Measurements from ENCODE around the gene KDR.

KDR gene

DNA sequence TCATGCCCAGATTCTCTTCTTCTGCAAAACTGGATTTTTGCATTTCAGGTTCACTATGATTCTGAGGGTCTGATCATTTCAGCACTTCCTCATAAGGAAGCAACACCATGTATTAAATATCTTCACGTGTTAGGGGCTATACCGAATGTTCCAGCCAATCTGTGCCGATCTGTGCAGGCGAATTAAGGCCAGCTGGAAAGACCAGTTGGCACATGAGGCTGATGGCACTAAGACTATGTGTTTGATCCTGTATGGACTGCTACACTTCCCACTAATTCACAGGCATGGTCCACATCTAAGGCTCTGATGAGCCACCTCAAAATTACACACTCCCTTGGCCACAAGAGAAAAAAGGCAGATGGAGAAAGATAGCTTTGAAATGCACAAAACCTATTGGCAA is 28.8 kb downstream of the KDR start:
- no peak overlapping the region for H3K9ac ChIP-seq (ENCODE audit: low read length)
- no peak overlapping the region for H3K4me3 ChIP-seq (ENCODE audit: low read depth, low read length, poor library complexity, severe bottlenecking)
- H3K4me1 ChIP-seq (ENCODE audit: insufficient read depth, low read length, severe bottlenecking): no peaks in the 10 kb centered on the region
- no peaks in the 10 kb centered on the region for H3K36me3 ChIP-seq (ENCODE audit: insufficient read depth, low read length)
- TF ChIP-seq EZH2 (IDR thresholded peaks at IDR 0.05; ENCODE audit: borderline replicate concordance, low read length): no peak
- TF ChIP-seq, protein P1, sequence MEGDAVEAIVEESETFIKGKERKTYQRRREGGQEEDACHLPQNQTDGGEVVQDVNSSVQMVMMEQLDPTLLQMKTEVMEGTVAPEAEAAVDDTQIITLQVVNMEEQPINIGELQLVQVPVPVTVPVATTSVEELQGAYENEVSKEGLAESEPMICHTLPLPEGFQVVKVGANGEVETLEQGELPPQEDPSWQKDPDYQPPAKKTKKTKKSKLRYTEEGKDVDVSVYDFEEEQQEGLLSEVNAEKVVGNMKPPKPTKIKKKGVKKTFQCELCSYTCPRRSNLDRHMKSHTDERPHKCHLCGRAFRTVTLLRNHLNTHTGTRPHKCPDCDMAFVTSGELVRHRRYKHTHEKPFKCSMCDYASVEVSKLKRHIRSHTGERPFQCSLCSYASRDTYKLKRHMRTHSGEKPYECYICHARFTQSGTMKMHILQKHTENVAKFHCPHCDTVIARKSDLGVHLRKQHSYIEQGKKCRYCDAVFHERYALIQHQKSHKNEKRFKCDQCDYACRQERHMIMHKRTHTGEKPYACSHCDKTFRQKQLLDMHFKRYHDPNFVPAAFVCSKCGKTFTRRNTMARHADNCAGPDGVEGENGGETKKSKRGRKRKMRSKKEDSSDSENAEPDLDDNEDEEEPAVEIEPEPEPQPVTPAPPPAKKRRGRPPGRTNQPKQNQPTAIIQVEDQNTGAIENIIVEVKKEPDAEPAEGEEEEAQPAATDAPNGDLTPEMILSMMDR (IDR thresholded peaks at IDR 0.05; ENCODE audit: low read length): no peak
- H3K79me2 ChIP-seq (ENCODE audit: insufficient read depth, low read length): no peaks in the 10 kb centered on the region
- H4K20me1 ChIP-seq (ENCODE audit: insufficient read depth, low read length): no peaks in the 10 kb centered on the region
- no peaks in the 10 kb centered on the region for H3F3A ChIP-seq (ENCODE audit: insufficient read depth, low read length)
- H3K4me2 ChIP-seq (ENCODE audit: low read length): no peak overlapping the region
- no peak overlapping the region for H3K27ac ChIP-seq (ENCODE audit: low read depth, low read length, poor library complexity, severe bottlenecking)
- H3K27me3 ChIP-seq (ENCODE audit: insufficient read depth, low read length): no peaks in the 10 kb centered on the region
- H3K9me3 ChIP-seq (ENCODE audit: low read length): no peaks in the 10 kb centered on the region
- no peaks in the 10 kb centered on the region for H3K9me2 ChIP-seq (ENCODE audit: low read depth, low read length)
- no peak overlapping the region for H2AFZ ChIP-seq (ENCODE audit: low read length)

DNA sequence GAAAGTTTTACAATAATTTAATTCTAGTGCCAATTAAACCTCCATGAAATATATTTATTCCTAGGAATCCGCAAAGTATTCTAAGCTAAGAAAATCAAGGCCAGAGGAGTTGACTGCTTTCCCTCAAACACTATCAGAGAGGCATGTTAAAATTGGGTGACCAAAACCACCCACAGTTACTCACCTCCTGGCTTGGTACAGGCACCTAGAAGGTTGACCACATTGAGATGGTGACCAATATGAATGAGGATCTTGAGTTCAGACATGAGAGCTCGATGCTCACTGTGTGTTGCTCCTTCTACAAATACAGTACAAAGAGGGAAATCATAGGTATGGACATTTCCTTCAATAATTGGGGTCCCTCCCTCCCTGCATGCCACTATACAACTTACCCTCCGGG is 29.4 kb downstream of the KDR start:
- H2AFZ ChIP-seq (ENCODE audit: low read length): no peak overlapping the region
- H3K27me3 ChIP-seq (ENCODE audit: insufficient read depth, low read length): no peaks in the 10 kb centered on the region
- no peaks in the 10 kb centered on the region for H3K4me1 ChIP-seq (ENCODE audit: insufficient read depth, low read length, severe bottlenecking)
- H3K27ac ChIP-seq (ENCODE audit: low read depth, low read length, poor library complexity, severe bottlenecking): no peak overlapping the region
- H3K36me3 ChIP-seq (ENCODE audit: insufficient read depth, low read length): no peaks in the 10 kb centered on the region
- H4K20me1 ChIP-seq (ENCODE audit: insufficient read depth, low read length): no peaks in the 10 kb centered on the region
- H3K79me2 ChIP-seq (ENCODE audit: insufficient read depth, low read length): no peaks in the 10 kb centered on the region
- no peaks in the 10 kb centered on the region for H3F3A ChIP-seq (ENCODE audit: insufficient read depth, low read length)
- no peak overlapping the region for H3K9ac ChIP-seq (ENCODE audit: low read length)
- no peaks in the 10 kb centered on the region for H3K9me2 ChIP-seq (ENCODE audit: low read depth, low read length)
- no peak for TF ChIP-seq EZH2 (IDR thresholded peaks at IDR 0.05; ENCODE audit: borderline replicate concordance, low read length)
- TF ChIP-seq, protein P1 (IDR thresholded peaks at IDR 0.05; ENCODE audit: low read length): no peak
- H3K9me3 ChIP-seq (ENCODE audit: low read length): no peaks in the 10 kb centered on the region
- no peak overlapping the region for H3K4me3 ChIP-seq (ENCODE audit: low read depth, low read length, poor library complexity, severe bottlenecking)
- no peak overlapping the region for H3K4me2 ChIP-seq (ENCODE audit: low read length)

DNA sequence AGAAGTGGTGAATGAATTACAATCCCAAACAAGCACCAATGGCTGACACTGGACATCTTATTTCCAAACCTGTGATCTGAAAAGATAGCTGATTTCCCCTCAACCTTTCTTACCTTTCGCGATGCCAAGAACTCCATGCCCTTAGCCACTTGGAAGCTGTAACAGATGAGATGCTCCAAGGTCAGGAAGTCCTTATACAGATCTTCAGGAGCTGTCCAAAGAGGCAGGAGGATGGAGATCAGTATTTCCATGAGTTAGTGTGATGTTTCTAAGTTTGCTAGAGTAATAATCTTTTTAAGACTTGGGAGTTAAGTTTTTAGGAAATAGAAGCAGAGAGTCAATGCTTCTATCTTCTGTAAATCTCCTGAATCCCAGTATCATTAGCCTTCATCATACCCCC is 32.9 kb downstream of the KDR start:
- Histone ChIP-seq H3K4me3 (ENCODE audit: low read depth, low read length, poor library complexity, severe bottlenecking) (no peak overlapping the region), H4K20me1 (ENCODE audit: insufficient read depth, low read length) (no peaks in the 10 kb centered on the region), H3K9me3 (ENCODE audit: low read length) (no peaks in the 10 kb centered on the region), H3K9ac (ENCODE audit: low read length) (no peak overlapping the region), H3K27ac (ENCODE audit: low read depth, low read length, poor library complexity, severe bottlenecking) (no peak overlapping the region), H3K27me3 (ENCODE audit: insufficient read depth, low read length) (no peaks in the 10 kb centered on the region), H3K4me2 (ENCODE audit: low read length) (no peak overlapping the region), H3K79me2 (ENCODE audit: insufficient read depth, low read length) (no peaks in the 10 kb centered on the region), H3K36me3 (ENCODE audit: insufficient read depth, low read length) (no peaks in the 10 kb centered on the region), H3F3A (ENCODE audit: insufficient read depth, low read length) (no peaks in the 10 kb centered on the region), H3K9me2 (ENCODE audit: low read depth, low read length) (no peaks in the 10 kb centered on the region), H3K4me1 (ENCODE audit: insufficient read depth, low read length, severe bottlenecking) (no peaks in the 10 kb centered on the region), H2AFZ (ENCODE audit: low read length) (no peak overlapping the region)
- no peak for TF ChIP-seq EZH2 (IDR thresholded peaks at IDR 0.05; ENCODE audit: borderline replicate concordance, low read length)
- TF ChIP-seq, protein P1 (IDR thresholded peaks at IDR 0.05; ENCODE audit: low read length): no peak

All from OCI-LY1 (cell line).